GM21786 (cell line): Measurements from ENCODE around the gene CNTNAP3B.
"Not testable (repeated sequence)": the region's sequence is repeated elsewhere in the genome, so short reads cannot be mapped to it uniquely, and the experiment has no call there.

ENCODE experiments used
- ATAC-seq: cut with Tn5 transposase; IDR thresholded peaks from one replicate; pipeline ENCODE4 v1.9.1; 2021; ENCODE audit not compliant: unreplicated experiment

Gene CNTNAP3B

DNA sequence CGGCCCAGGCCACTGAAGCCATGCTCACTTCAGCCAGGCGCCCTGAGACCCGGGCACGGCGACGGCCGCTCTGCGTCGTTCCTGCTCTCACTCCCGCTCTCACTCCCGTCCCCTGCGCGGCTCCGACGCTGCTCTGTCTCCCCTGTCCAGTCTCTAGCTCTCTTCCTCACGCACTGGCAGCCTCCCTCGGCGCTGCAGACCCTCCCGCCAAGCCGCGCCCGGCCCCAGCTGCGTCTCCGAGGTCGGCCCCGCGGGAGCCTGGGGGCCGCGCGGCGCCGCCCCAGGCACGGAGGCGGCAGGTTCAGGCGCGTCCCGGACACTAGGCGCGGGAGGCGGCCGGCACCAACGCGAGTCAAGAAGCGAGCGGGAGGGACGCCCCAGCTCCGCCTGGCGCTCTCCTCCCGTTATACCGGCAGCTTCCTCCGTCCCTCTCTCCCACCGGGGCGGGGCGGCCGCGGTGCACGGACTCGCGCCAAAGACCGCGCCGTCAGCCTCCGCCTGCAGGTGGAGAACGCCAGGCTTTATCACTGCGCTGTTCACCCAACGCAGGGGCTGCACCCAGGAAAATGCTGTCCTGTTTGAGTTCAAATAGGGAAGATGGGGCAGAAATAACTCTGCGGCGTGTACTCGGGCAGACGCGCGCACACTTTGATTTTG lies at the start of gene CNTNAP3B:
TSS of gene CNTNAP3B (minus strand) at position 354 of the 657 bp plus-strand sequence. CDS start at position 22, 332 bp downstream.
- not testable (repeated sequence) for ATAC-seq

DNA sequence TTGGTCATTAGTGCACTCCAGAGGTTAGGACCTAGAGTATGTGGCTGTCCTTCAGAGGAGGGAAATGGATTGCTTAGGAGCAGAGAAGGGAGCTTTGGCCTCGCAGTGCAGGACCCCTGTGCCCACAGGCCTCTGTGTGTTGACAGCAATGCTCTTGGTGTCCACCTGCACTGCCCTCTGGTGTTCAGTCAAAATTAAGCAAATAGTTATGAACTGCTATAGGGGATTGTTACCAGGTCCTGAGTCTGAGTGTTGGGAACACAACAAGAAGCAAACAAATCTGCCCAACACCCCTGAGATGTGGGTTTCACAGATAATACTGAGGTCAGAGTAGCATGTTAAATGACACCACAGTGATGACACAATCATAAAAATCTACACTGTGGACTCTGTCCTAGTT lies 31.1 kb upstream of the CNTNAP3B start:
- ATAC-seq: not testable (repeated sequence)

DNA sequence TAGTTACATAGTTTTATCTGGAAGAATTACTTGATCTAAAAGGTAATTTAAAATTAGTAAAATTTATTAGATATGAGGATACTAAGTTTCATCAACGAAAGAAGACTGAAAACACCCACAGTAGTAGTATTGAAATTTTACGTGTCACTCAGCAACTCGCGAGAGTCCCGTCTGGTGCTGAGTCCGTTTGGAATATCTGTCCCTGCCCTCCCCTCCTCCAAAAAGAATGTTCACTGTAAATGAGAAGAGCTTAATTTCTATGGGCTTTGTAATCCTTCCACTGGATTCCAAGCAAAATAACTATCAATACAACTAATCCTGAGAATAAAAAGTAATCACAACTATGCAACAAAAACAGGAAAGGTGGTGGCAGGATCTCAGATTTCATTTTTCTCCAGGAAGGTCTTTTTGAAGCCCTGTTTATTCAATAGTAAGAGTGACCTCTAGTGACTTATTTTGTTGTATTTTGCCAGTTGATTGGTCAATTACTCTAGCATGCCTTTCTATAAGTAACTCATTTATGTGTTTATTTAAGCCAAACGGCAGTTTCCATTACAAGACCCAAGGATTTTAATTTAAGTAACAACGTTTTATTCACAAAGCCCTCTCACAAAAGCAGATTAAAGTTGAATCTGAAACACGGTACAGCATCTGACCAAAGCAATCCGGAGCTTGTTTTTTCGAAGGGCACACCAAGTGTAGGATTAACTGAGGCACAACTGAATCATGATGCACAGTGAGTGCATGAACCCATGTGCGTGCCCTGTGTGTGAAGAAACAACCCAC lies 2.0 kb downstream of the CNTNAP3B start:
- not testable (repeated sequence) for ATAC-seq

DNA sequence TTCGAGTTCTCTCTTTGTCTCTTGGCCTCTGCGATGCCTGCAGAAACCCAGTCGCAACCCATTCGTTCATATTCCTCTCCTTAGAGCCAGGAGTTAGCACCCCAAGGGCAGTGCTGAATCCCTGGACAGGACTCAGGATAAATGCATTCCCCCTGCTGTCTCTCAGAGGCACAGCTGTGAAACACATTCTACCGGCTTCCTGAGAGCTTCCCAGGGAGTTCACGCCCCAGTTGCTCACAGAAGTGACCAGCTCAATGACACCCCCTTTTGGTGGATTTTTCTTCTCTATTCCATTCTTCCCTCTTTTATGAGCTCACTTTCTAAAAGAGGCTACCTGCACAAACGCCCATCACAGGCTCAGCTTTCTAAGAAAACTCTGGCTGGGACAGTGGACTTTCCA lies 8.2 kb downstream of the CNTNAP3B start:
- ATAC-seq: not testable (repeated sequence)

DNA sequence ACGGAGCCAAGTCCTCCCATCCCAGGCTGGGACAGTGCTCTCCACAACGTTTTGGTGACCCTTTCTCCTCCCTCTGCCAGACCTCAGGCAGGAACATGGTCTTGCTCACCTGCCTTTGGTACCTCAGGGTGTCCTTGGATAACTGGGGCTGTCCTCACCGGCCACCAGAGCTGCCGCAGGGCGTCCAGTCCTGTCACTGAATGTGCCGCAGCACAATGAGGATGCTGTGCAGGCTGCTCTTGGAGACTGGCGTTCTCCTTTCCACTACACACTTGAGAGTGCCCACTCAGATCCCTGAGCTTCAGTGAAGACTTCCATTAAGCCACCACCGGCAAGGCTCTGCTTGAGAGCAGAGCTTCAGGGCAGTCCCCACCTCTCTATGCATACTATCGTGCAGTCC lies 33.3 kb downstream of the CNTNAP3B start:
- ATAC-seq: not testable (repeated sequence)

DNA sequence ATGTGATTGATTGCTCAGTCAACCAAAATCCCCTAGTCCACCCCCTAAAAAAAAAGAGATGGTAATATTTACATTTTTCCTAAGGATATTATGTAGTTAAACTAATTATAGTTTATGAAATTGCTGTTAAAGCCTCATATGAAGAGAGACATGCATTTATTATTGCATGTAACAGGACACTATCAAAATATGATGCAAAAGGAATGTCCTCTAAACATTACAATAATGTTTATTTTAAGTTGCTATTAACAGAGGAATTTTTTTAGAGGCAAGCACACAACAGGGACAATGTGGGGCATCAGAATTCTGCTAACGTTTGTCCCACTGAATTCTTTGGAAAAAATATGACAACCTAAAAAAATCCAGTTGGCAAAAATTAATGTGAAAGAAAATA lies 44.7 kb downstream of the CNTNAP3B start:
- ATAC-seq: not testable (repeated sequence)

DNA sequence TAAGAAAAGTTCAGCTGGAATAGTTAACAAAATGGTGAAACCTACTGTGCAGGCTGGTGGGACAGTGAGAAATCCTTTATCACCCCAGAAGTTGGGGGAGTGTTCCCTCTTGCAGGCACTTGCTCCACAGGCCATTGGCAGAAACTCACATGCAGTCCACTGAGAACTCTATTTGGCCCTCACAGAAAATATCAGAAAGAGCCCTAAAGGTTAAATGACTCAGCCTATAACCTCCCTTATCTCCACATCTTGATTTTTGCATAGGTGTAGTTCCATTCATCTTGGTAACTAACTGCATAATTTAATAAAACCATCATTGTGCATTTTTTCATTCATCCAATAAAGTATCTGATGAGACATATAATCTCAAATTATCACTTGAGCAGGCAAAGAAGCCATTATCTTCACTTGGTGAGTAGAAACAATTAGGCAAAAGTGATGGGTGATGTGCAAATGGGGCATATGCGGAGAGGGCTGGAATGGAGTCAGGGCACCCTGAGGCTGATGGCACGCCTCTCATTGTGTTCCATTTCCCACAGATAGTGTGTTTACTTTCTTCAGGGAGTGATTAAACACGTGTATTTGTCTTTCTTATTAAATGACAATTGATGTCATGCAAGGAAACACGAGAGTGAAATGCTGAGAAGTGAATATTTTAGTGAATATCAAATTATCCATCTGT lies 45.2 kb downstream of the CNTNAP3B start:
- not testable (repeated sequence) for ATAC-seq

DNA sequence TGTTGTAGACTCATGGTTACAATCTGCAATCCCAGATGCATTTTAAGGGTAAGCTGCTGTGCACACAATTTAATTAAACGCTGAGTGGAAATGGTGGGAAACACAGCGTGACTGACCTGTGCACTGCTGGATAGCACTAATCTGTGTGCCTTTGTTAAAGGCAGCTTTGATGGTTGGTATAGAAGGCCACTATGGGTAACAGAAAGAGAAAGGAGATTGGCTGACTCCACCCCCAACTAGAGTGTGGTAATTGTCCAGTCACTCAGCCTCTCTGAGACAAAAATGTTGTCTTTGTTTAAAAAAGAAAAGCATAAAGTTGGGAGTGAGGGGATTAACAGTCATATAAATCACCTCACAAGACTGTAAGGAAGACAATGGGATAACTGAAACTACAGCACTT lies 48.9 kb downstream of the CNTNAP3B start:
- not testable (repeated sequence) for ATAC-seq

DNA sequence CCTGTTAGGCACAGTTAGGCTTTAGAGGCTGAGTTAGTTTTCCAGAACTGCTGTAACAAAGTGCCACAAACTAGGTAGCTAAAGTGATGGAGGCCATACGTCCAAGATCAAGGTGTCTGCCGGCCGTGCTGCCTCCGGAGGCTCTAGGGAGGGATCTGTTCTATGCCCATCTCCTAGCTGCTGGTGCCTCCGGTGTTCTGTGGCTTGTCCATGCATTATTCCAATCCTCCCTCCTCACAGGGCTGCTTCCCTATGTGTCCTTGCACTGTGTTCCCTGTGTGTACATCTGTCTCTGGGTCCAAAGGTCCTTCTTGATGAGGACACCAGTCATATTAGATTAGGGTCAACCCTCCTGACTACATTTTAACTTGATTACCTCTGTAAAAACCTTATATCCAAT lies 54.4 kb downstream of the CNTNAP3B start:
- not testable (repeated sequence) for ATAC-seq

DNA sequence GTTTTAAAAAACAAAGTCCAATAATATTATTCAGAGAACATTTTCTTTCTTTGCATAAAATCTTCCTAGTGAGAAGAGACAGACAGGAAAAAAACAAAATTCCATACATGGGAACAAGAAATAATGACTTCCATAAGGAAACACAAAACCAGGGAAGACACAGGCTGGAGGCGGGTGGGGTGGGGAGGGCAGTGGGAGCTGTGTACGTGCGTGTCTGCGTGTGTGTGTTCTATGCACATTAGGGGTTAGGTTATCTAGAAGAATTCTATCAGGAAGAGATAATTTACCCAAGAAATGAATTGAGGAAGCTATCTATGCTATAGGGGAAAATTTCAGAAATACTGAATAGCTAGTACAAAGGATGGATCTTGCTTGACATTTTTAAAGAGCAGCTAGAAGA lies 58.2 kb downstream of the CNTNAP3B start:
- not testable (repeated sequence) for ATAC-seq

DNA sequence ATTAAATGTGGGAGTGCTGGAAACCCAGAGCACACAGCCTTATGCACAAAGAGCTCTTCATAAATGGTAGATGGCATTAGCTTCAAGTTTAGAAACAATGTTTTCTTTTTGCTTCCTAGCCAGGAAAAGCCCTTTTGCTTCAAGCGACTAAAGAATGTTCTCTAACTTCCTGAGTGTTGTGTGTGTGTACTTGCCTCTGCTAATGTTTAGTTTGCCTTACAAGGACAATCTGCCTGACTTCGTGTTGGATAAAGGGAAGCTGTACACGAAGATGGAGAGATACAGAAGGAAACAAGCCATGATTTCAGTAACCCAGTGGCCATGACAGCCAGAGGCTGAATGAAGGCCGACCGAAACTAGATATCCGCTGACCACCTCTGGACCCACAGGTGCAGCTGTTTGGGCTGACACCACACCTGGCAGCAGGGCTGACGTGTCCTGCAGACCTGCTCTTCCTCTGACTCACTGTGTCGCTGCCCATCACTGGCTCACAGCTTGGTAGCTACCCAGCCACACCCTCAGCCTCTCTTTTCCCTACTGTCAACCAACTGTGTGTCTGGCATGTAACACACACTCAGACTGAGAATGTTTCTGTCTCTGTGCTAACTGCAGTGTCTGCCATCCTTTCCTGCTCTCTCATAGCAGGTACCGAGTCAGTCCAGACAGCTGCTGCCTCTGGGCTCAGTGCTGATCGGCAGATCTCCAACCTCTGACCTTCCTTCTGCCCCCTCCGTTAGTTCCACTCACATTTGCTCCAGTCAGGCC lies 59.0 kb downstream of the CNTNAP3B start:
- ATAC-seq: not testable (repeated sequence)

DNA sequence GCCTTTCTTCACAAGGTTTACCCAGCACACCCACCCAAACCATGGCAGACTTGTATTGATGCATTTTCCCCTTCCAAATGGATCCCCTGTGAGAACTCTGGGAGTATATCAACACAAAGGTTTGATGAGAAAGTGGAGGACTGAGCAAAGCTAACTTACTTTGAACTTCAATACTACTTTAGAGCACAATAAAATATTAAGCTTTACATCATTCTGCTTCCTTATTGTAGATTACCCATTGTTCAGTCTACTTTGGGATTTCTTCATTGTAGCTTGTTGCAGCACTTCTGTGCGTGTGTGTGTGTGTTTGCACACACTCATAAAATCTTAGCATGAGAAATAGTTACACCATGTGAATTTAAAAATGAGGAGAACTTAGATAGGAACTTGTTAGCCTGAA lies 75.4 kb downstream of the CNTNAP3B start:
- ATAC-seq: not testable (repeated sequence)

DNA sequence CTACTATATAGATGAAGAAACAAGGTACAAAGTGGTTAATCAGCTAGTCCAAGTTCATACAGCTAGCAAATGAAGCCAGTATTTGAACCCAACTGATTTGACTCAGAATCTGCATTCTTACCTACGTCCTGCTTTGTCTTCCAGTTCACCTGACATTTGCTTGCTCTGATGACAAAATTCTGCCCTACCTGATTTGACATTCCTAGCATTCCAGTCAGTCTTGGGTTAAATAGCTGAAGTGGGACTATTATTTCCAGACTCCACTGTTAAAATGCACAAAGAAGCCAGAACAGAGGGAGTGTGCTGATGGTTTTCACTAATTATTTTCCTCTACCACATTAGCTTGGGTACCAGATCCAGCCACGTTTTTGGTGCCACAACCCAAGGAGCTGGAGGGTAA lies 78.5 kb downstream of the CNTNAP3B start:
- ATAC-seq: not testable (repeated sequence)

DNA sequence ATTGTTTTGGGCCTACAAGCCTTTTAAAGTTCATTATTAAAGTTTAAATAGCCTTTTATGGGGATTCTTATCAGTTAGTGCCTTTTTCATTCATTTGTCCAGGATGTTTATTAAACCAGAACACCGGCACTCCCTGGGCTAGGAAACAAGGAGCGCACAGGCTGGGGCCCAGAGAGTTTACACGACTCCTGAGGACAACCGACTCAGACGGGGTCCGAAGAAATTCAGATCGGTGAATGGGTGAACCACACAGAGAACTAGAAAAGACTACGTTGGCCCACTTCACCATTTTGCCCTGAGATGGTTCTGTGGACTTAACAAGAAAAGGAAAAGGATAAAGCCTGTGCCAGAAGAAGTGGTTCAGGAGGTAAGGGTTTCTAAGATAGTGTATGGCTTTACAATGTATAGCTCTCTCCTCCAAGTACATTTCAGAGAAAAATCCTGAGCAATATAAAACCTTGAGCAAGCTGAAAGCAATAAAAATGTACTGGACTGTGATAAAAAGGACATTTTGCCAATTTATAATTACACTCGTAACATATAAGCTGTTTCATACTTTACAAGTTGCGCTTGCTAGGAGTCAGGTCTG lies 84.7 kb downstream of the CNTNAP3B start:
- ATAC-seq: not testable (repeated sequence)

DNA sequence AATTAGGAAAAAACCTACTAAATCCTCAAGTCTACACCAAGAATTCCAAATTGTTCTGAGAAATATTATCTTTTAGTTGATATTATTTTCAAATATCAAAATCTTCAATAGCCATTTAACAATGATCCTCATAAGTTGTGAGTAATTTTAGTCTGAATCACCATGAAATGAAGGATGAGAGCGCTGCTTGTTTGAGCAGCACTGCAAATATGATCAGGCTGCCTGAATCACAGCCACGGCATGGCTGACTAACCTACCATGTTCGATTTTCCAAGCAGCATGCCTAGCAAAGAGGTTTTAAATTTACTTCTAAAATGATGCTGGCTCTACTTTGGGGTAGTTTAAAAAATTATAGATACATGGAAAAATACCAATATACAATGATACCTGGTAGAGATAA lies 95.7 kb downstream of the CNTNAP3B start:
- ATAC-seq: not testable (repeated sequence)

DNA sequence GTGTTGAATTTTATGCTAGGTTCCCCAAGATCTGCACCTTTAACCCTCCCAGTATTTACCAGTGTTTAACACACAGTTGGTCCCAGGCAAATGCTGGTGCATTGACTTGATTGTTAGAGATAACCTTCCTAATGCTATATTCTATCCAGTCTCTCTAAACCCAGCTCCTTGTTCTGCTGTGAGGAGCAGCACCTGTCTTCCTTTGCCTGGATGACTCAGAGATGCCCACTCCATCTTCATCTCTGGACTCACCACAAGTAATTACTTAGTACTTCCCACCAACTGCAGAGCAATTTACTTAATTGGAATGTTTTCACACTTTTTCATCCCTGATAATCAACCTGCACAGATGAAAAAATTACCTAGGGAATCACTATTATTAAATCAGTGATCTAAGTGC lies 108.6 kb downstream of the CNTNAP3B start:
- not testable (repeated sequence) for ATAC-seq

- ATAC-seq: not testable (repeated sequence)
These were observed 110.9 kb downstream of the CNTNAP3B start for GRCh38 chr9:42018220-42018922.

GRCh38 chr9:42014317-42014716 lies 114.9 kb downstream of the CNTNAP3B start:
- not testable (repeated sequence) for ATAC-seq

DNA sequence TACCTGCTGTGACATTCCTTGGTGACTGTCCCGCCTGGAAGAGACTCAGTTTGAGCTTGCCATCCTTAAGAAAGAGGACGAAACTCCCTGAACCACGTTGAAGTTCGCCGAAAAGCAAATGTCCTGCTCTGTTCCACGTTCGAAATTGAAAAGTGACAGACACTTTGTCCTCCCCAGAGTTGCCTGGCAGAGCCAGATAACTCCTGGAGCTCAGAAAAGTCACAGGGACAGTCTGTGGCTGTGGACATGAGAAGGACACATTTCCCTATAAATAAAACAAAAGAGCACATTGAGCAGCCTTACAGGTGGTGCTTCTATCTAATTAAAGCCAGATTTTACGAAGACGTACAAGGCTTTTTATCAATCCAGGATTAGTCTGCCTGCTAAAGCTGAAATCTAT lies 137.6 kb downstream of the CNTNAP3B start:
- ATAC-seq: not testable (repeated sequence)

- ATAC-seq: not testable (repeated sequence)
These were observed 149.0 kb downstream of the CNTNAP3B start for GRCh38 chr9:41980271-41980670.
